T-helper 2 cell treated with Interferon-gamma antibody and Interleukin-4, amounts not matched to agents 5 μg/mL and 100 μg/mL, for 36 hours (primary cell): Measurements from ENCODE around the gene APPL1.

Source experiments
- DNase-seq: peaks from one replicate; pipeline ENCODE4 v3.0.0; 2021; ENCODE audit warnings: low spot score
- H3K27ac Mint-ChIP-seq: one replicate; pipeline ENCODE4 v1.8.0; 2021; ENCODE audit warnings: mild to moderate bottlenecking, mixed read lengths
- H3K27me3 Mint-ChIP-seq: one replicate; pipeline ENCODE4 v1.8.0; 2021; ENCODE audit warnings: low read depth, mixed read lengths
- H3K36me3 Mint-ChIP-seq: one replicate; pipeline ENCODE4 v1.8.0; 2021; ENCODE audit warnings: low read depth, mixed read lengths
- H3K4me1 Mint-ChIP-seq: one replicate; pipeline ENCODE4 v1.8.0; 2021; ENCODE audit warnings: low read depth, mixed read lengths
- H3K4me3 Mint-ChIP-seq: one replicate; pipeline ENCODE4 v1.8.0; 2022; ENCODE audit warnings: mild to moderate bottlenecking, moderate library complexity, mixed read lengths
- H3K9me3 Mint-ChIP-seq: one replicate; pipeline ENCODE4 v1.8.0; 2021; ENCODE audit warnings: mixed read lengths

APPL1 gene, protein sequence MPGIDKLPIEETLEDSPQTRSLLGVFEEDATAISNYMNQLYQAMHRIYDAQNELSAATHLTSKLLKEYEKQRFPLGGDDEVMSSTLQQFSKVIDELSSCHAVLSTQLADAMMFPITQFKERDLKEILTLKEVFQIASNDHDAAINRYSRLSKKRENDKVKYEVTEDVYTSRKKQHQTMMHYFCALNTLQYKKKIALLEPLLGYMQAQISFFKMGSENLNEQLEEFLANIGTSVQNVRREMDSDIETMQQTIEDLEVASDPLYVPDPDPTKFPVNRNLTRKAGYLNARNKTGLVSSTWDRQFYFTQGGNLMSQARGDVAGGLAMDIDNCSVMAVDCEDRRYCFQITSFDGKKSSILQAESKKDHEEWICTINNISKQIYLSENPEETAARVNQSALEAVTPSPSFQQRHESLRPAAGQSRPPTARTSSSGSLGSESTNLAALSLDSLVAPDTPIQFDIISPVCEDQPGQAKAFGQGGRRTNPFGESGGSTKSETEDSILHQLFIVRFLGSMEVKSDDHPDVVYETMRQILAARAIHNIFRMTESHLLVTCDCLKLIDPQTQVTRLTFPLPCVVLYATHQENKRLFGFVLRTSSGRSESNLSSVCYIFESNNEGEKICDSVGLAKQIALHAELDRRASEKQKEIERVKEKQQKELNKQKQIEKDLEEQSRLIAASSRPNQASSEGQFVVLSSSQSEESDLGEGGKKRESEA

DNA sequence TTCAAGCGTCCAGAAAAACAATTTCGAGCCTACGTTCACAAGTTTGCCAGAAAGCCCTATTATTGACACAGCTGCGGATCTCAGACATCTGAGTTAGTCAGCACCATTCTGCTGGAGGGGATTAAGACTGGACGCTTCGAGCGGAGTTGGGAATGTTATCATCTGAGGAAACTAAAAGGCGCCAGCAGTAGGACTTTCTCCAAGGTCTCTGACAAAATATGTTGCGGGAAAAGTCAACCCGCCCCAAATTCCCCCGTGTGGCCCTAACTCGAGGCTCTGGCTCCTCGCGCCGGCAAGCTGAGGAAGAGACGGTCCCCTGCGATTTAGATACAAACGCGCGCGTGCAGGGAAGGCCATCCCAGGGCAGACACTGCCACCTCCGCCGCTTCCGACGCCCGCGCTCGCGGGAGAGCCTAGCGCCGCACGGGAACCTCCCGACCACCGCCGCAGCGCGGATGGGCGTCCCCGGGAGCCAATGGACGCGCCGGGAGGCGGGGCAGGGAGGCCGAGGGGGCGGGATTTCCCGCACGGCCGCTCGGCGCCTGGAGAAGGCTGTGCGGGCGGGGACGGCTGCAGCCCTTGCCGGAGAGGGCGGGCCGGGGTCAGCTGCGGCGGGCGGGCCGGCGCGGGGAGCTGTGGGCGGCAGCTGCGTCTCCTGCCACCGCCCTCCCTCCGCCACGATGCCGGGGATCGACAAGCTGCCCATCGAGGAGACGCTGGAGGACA is at the start of gene APPL1:
APPL1 (plus strand) TSS at position 526 of the 726 bp plus-strand sequence; CDS start at position 681, 155 bp downstream.
- no peaks in the 10 kb centered on the region for H3K9me3 Mint-ChIP-seq
- H3K4me1 Mint-ChIP-seq: peaks cover 35% of the 10 kb centered on the region
- peaks cover 4% of the 10 kb centered on the region for H3K36me3 Mint-ChIP-seq
- peak; percentile 95 for DNase-seq
- peak within 1 kb of the TSS; percentile 80 for H3K27ac Mint-ChIP-seq
- no peaks in the 10 kb centered on the region for H3K27me3 Mint-ChIP-seq
- H3K4me3 Mint-ChIP-seq: peak within 1 kb of the TSS; percentile 94

DNA sequence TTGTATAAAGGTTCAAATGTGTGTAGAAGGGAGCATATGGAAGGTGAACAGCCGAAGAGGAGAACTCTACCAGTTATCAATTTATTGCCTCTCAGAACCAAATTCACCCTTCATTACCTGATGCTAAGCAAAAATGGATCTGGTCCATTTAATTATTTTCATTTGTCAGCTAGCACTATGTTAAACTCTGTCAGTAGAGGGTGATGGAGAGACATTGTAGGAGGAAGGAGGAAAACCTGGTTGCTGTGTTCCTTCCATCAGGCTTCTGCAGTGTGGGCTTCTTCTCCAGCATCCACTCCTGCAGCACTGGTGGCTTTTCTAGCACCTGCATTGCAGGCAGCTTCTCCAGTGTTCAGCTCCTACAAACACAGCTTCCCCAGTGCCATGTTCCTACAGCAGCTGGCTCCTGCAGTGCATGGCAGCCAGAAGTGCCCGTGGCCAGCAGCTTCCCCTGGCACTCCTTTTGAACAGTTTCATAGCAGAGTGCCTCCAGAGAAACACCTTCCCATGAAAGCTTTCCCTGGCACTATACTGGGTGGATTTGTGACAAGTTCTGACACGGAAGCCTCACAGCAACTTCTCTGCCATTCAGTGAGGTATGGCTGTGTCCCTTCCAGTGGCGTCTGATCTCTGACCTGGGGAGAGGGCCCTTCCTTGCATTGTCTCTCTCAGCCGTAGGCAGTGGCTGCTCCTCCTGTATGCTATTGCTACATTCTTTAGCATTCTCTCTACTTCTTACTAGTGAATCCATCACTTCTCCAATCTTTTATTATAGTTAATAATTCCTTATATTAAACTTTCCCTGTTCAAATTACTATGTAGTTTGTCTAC is 47.7 kb upstream of the APPL1 start:
- Mint-ChIP-seq H3K4me1 (no peaks in the 10 kb centered on the region), H3K27ac (no peak overlapping the region), H3K27me3 (peaks cover 23% of the 10 kb centered on the region), H3K9me3 (no peaks in the 10 kb centered on the region), H3K4me3 (no peak overlapping the region), H3K36me3 (no peaks in the 10 kb centered on the region)
- no peak for DNase-seq

DNA sequence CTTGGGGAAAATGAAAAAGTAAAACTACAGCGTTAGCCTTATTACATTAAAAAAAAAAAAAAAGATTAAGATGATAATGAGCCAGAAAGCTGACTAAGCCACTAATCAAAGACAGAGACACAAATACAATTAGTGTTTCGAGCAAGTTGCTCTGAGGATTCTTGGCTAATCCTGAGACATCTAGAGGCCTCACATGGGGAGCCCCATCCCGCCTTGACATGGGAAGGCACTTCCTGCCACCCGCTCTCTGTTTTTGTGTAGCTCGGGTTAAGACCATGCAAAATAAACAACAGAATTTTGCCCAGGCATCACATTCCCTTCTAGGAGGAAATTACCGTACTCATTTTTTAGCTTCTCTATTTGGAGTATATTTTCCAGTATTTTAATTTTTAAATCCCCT is 43.0 kb upstream of the APPL1 start:
- Mint-ChIP-seq H3K36me3 (no peaks in the 10 kb centered on the region), H3K27me3 (peaks cover 15% of the 10 kb centered on the region)

DNA sequence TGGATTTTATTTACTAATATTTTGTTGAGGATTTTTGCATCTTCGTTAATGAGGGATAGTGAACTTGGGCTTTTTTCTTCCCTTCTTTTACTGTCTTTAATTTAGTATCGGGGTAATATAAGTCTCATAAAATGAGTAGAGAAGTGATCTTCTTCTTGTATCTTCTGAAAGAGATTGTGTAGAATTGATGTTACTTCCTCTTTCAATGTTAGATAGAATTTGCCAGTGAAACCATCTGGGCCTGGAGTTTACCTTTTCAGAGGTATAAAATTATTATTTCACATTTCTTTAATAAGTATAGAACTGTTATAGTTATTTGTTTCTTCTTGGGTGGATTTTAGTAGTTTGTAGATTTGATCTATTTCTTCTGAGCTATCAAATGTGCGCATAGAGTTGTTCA is 35.5 kb upstream of the APPL1 start:
- Mint-ChIP-seq H3K27me3 (peaks cover 30% of the 10 kb centered on the region), H3K27ac (no peak overlapping the region), H3K9me3 (no peaks in the 10 kb centered on the region), H3K4me3 (no peak overlapping the region), H3K36me3 (no peaks in the 10 kb centered on the region), H3K4me1 (no peaks in the 10 kb centered on the region)
- no peak for DNase-seq

More for the DNA sequence above, 43.0 kb upstream of the APPL1 start:
- H3K9me3 Mint-ChIP-seq: no peaks in the 10 kb centered on the region
- H3K27ac Mint-ChIP-seq: no peak overlapping the region
- no peaks in the 10 kb centered on the region for H3K4me1 Mint-ChIP-seq
- DNase-seq: no peak
- H3K4me3 Mint-ChIP-seq: no peak overlapping the region

DNA sequence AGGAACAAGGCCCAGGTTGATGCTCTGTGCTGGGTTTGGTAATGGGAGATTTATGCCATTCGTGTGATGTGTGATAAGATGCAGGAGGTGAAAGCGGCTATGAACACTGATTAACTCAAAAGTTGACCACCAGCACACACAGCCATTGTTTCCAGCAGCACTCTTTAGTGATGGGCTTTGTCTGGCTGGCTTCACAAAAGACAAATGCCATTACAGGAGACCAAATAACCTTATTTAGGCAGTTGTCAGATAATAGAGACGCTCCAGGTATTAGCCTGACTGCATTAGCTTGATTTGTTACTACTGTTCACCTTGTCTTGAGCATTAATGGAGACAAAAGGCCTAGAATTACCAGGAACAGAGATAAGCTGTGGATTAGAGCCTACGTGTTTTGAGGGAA is 32.9 kb upstream of the APPL1 start:
- Mint-ChIP-seq H3K9me3 (no peaks in the 10 kb centered on the region), H3K27ac (no peak overlapping the region), H3K4me1 (no peaks in the 10 kb centered on the region), H3K36me3 (no peaks in the 10 kb centered on the region), H3K4me3 (no peak overlapping the region), H3K27me3 (peaks cover 34% of the 10 kb centered on the region)
- no peak for DNase-seq

GRCh38 chr3:57199895-57200297 is 27.6 kb upstream of the APPL1 start, which contains the start of gene HESX1:
HESX1 (minus strand) TSS chr3:57199978; CDS start chr3:57199918, 60 bp downstream.
- Mint-ChIP-seq H3K27ac (no peak within 1 kb of the TSS), H3K4me3 (no peak within 1 kb of the TSS)

GRCh38 chr3:57206423-57206822 is 21.1 kb upstream of the APPL1 start:
- no peaks in the 10 kb centered on the region for H3K27me3 Mint-ChIP-seq
- H3K9me3 Mint-ChIP-seq: no peaks in the 10 kb centered on the region
- no peak overlapping the region for H3K4me3 Mint-ChIP-seq
- no peak for DNase-seq
- no peaks in the 10 kb centered on the region for H3K4me1 Mint-ChIP-seq
- no peak overlapping the region for H3K27ac Mint-ChIP-seq
- H3K36me3 Mint-ChIP-seq: no peaks in the 10 kb centered on the region

More at GRCh38 chr3:57199895-57200297, 27.6 kb upstream of the APPL1 start, which contains the start of gene HESX1:
- Mint-ChIP-seq H3K36me3 (no peaks in the 10 kb centered on the region), H3K9me3 (no peaks in the 10 kb centered on the region), H3K27me3 (peaks cover 12% of the 10 kb centered on the region), H3K4me1 (no peaks in the 10 kb centered on the region)
- DNase-seq: no peak

DNA sequence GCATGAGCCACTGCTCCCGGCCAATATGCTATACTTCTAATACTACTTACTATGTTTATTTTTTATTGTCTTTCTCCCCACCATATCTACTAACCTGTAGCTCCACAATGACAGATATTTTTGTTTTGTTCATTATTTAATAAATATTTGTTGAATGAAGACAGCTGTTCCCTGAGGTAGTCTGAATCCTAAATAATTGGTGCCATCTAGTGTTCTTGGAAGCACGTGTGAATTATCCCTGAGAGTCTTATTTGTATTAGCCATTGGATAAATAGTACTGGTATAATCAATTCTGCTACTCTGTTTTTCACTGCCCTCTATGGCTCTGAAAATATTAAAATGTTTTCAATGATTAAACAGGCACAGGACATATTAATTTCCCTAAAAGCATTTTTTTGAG is 5.6 kb upstream of the APPL1 start:
- Mint-ChIP-seq H3K36me3 (no peaks in the 10 kb centered on the region), H3K4me3 (no peak overlapping the region)

DNA sequence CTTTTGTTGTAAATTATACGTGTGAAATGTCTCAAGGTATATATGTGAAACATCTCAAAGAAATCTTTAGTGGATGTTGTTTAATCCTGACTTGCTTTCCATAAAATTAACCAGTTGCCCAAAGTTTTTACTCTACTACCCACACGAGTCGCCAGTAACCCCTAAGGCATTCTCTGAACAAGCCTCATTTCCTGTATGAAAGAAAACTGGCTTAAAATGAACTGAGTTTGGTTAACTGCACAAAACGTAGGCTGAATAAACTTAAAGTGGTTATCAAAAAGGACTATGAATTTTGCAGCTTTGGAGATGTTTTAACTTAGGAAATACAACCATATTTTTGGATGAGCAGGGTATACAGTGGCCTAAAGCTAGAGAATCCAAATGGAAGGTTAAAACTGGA is 2.7 kb upstream of the APPL1 start:
- Mint-ChIP-seq H3K9me3 (no peaks in the 10 kb centered on the region), H3K4me1 (peaks cover 26% of the 10 kb centered on the region), H3K27ac (no peak overlapping the region), H3K36me3 (no peaks in the 10 kb centered on the region), H3K4me3 (no peak overlapping the region), H3K27me3 (no peaks in the 10 kb centered on the region)
- DNase-seq: no peak

More for the DNA sequence above, 5.6 kb upstream of the APPL1 start:
- no peak overlapping the region for H3K27ac Mint-ChIP-seq
- H3K27me3 Mint-ChIP-seq: peaks cover 5% of the 10 kb centered on the region
- no peak for DNase-seq
- peaks cover 10% of the 10 kb centered on the region for H3K4me1 Mint-ChIP-seq
- H3K9me3 Mint-ChIP-seq: no peaks in the 10 kb centered on the region

DNA sequence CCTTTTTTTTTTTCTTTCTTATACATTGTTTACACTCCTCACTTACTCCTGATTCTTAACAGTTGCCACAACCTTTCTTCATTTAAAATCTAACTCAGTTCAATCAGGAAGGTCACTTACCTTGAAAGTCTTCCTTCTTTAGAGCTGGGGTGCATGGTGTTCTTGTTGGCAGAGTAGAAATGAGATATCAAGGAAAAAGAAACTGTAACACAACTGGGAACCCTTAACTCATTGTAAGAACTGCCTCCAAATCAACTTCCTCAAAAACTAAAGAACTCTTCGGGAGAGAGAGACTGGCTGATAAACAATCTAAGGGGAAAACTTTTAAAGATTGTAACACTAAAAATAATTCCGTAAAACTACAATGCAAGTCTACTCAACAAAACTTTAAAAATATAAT is 1.4 kb upstream of the APPL1 start:
- H3K4me3 Mint-ChIP-seq: peak overlapping the region; percentile 23
- no peak for DNase-seq
- no peak overlapping the region for H3K27ac Mint-ChIP-seq
- no peaks in the 10 kb centered on the region for H3K9me3 Mint-ChIP-seq
- H3K36me3 Mint-ChIP-seq: peaks cover 4% of the 10 kb centered on the region
- H3K4me1 Mint-ChIP-seq: peaks cover 32% of the 10 kb centered on the region
- H3K27me3 Mint-ChIP-seq: no peaks in the 10 kb centered on the region

DNA sequence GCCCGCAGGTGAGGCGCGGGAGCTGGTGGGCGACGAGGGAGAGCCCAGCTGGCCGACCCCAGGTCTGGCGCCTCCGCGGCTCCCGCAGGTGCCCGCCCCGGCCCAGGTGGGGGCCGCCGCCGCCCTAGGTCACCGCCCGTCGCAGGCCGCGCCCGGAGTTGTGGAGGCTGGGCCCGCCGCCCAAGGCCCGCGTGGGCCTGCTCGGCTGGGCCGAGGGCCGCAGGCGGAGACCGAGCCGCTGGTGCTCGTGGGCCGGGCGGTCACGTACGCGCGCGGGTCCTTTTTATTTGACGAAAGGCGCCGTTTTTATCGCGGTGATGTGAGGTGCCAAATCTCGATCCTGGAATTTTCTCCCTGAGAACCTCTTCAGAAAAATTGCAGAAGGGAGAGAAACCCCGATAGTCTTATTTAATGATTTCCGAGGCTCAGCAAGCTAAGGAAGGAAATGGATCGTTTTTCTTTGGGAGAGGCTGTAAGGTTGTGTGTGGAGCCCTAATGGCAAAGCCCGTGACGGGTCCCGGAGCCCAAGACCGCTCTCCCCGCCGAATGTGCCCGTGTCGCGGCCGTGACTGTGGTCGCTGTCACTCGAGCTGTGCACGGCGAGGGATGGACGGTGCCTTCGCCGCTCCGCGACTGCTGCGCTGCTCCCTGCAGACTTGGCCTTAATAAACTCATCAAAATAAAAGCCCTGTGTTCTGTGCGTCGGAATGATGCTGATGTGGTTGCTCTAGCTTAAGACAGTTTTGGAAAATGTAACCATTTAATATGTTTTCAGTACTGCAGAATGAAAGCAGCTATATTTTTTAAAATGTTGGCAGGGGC is 612 bp downstream of the APPL1 start:
- Mint-ChIP-seq H3K4me3 (peak overlapping the region; percentile 94), H3K4me1 (peaks cover 36% of the 10 kb centered on the region), H3K9me3 (no peaks in the 10 kb centered on the region), H3K36me3 (peaks cover 4% of the 10 kb centered on the region), H3K27me3 (no peaks in the 10 kb centered on the region), H3K27ac (peak overlapping the region; percentile 80)
- DNase-seq: peak; percentile 46

GRCh38 chr3:57230006-57230405 is 2.5 kb downstream of the APPL1 start:
- H3K4me3 Mint-ChIP-seq: peak overlapping the region; percentile 94
- H3K4me1 Mint-ChIP-seq: peaks cover 35% of the 10 kb centered on the region
- DNase-seq: no peak
- no peak overlapping the region for H3K27ac Mint-ChIP-seq
- no peaks in the 10 kb centered on the region for H3K9me3 Mint-ChIP-seq
- H3K27me3 Mint-ChIP-seq: no peaks in the 10 kb centered on the region
- H3K36me3 Mint-ChIP-seq: peaks cover 4% of the 10 kb centered on the region
